VCaP (cell line): ENCODE results near the gene TRPM5.
A peak's percentile ranks its signal among the peaks of the same experiment; 100 is the strongest.

Experiments
- H3K27ac ChIP-seq: fragments of 450-650 bp; 2 replicates; pipeline ENCODE4 v1.5.1; 2017
- TF ChIP-seq, protein P1 (sequence below): fragments of 450-650 bp; conservative IDR thresholded peaks from 2 replicates; pipeline ENCODE4 v1.5.1; 2017; ENCODE audit warnings: mild to moderate bottlenecking, moderate library complexity

The TRPM5 gene

DNA sequence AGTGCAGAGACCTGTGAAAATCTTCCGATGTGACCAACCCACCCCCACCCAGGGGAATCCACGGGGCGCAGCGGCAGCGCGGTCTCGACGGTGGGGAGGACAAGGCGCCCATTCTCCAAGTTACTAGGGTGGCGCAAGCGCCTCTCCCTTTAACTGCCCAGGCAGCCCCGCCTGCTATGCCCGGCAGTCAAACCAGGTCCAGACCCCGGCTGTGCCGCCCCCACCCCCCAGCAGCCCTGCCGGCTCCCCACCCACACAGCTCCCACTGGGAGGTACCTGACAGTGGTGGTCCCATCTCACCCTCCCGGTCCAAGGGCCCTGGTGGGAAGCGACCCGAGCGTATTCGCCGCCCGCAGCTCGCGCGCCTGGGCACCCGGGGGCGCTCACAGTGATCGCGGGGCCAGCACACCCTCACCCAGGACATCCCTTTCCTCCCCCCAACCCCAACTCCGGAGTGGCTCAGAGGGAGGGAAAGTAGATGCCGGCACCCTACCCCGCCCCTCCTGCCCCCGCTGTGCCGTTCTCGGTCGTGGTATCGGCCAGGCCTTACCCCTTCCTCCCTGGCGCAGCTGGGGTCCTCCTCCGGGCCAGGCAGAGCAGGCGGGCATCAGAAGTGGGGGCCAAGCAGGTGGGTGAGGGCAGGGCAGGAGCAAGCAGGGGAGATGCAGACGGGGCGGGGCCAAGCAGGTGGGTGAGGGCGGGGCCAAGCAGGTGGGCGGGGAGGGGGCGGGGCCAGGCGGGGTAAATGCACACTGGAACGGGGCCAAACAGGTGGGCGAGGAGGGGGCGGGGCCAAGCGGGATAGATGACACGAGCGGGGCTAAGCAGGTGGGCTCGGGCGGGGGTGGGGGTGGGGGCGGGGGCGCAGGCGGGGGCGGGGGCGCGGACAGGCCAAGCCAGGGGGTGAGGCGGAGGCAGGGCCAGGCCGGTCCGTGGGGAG lies at the start of gene TRPM5:
TRPM5 (minus strand) TSS at position 634 of the 940 bp plus-strand sequence. CDS start 21,478 bp downstream, outside the sequence.
- peak within 1 kb of the TSS; percentile 75 for H3K27ac ChIP-seq
- TF ChIP-seq, protein P1, sequence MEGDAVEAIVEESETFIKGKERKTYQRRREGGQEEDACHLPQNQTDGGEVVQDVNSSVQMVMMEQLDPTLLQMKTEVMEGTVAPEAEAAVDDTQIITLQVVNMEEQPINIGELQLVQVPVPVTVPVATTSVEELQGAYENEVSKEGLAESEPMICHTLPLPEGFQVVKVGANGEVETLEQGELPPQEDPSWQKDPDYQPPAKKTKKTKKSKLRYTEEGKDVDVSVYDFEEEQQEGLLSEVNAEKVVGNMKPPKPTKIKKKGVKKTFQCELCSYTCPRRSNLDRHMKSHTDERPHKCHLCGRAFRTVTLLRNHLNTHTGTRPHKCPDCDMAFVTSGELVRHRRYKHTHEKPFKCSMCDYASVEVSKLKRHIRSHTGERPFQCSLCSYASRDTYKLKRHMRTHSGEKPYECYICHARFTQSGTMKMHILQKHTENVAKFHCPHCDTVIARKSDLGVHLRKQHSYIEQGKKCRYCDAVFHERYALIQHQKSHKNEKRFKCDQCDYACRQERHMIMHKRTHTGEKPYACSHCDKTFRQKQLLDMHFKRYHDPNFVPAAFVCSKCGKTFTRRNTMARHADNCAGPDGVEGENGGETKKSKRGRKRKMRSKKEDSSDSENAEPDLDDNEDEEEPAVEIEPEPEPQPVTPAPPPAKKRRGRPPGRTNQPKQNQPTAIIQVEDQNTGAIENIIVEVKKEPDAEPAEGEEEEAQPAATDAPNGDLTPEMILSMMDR: no peak

GRCh38 chr11:2489083-2489482 lies 44.8 kb upstream of the TRPM5 start:
- H3K27ac ChIP-seq: no peak overlapping the region
- TF ChIP-seq, protein P1: no peak

DNA sequence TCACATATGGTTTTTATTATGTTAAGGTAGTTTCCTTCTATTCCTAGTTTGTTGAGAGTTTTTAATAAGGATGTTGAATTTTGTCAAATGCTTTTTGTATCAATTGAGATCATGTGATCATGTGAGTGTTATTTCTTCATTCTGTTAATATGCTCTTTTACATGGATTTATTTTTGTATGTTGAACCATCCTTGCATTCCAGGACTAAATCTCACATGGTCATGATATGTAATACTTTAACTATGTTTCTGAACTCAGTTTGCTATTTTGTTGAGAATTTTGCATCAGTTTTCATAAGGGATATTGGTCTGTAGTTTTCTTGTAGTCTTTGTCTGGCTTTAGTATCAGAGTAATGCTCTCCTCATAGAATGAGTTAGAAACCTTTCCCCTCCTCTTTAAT lies 43.7 kb upstream of the TRPM5 start:
- H3K27ac ChIP-seq: no peak overlapping the region
- TF ChIP-seq, protein P1: no peak

GRCh38 chr11:2484576-2485125 lies 40.3 kb upstream of the TRPM5 start:
- TF ChIP-seq, protein P1: no peak
- H3K27ac ChIP-seq: peak overlapping the region; percentile 90

DNA sequence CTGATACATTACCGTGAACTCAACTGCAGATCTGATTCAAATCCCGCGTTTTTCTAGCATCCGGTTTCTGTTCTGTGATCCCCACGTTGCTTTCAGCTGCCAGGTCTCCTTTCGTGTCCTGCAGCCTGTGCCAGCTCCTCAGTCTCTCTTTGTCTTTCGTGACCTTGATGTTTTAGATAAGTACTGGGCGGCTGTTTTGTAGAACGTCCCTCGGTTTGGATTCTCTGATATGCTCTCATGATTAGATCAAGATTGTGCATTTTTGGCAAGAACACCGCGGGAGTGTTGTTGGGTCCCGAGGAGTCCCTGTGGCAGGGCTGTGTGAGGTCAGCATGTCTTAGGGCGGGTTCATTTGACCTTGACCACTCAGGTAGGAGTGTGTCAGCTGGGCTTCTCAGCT lies 39.1 kb upstream of the TRPM5 start:
- TF ChIP-seq, protein P1: no peak
- H3K27ac ChIP-seq: peak overlapping the region; percentile 90

- TF ChIP-seq, protein P1: no peak
- peak overlapping the region; percentile 90 for H3K27ac ChIP-seq
Observed at GRCh38 chr11:2482745-2483144, 38.4 kb upstream of the TRPM5 start.

DNA sequence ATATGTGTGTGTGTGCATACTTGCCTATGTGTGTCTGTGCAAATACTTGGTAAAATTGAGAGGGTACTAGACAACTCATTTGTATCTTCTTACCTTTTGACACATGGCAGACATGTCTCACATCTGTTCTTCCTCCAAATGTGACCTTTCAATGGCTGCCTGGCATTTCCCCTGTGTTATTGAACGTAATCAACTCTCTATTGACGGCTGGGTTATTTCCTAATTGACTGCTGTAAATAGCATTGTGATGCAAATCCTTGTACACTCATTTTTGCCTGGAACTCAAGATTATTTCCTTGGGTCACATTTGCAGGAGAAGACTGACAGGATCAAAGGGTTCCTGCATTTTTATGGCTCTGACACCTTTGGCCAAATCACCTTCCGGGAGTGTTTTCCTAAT lies 37.9 kb upstream of the TRPM5 start:
- TF ChIP-seq, protein P1: no peak
- H3K27ac ChIP-seq: peak overlapping the region; percentile 90
